ENCODE results near the gene GBP4.

- TF ChIP-seq CTCF (IDR thresholded peaks at IDR 0.05; ENCODE audit: low read depth, low read length, missing input control) (no peak), RAD21 (IDR thresholded peaks at IDR 0.05) (no peak)
These were observed 661 bp downstream of the GBP4 start for GRCh38 chr1:89198081-89198480.
